CD14-positive monocyte (primary cell): ENCODE data around the gene ABAT. TPM values are rescaled to one million over a fixed set of nuclear protein-coding genes. Genes with fewer than 3 reads are reported as not detected.

ENCODE experiments used
- DNase-seq, 3 donors: peaks; one replicate each; pipeline ENCODE4 v3.0.0-alpha.2; 2011 to 2022
- H2AFZ ChIP-seq: 2 replicates; pipeline ENCODE4 v1.6.0; 2012; ENCODE audit warnings: mild to moderate bottlenecking, low read depth, low read length, inconsistent platforms; ENCODE audit not compliant: insufficient read depth, poor library complexity, severe bottlenecking
- H3K27ac ChIP-seq, 2 donors: 1 replicate in 1 of 2; 2 replicates in 1 of 2; pipeline ENCODE4 v1.5.1; 2012 to 2013; ENCODE audit warnings: low read length in 2 of 2, control low read depth in 1 of 2, inconsistent platforms in 1 of 2, low read depth in 1 of 2, mild to moderate bottlenecking in 1 of 2
- H3K27me3 ChIP-seq, 2 donors: one replicate each; pipeline versions ENCODE4 v1.6.0 to v1.6.1; 2011 to 2013; ENCODE audit warnings: low read length in 2 of 2; ENCODE audit not compliant: control insufficient read depth in 2 of 2, insufficient read depth in 2 of 2
- H3K36me3 ChIP-seq, 2 donors: replicated peaks in 1 of 2; 1 replicate in 1 of 2; 2 replicates in 1 of 2; pipeline versions ENCODE4 v1.5.1 to v1.6.1; 2012 to 2013; ENCODE audit warnings: low read length in 2 of 2, control low read depth in 1 of 2, inconsistent platforms in 1 of 2, mild to moderate bottlenecking in 1 of 2; ENCODE audit not compliant: insufficient read depth in 2 of 2, control insufficient read depth in 1 of 2
- H3K4me1 ChIP-seq, 2 donors: 1 replicate in 1 of 2; 2 replicates in 1 of 2; pipeline versions ENCODE4 v1.5.1 to v1.6.1; 2012 to 2013; ENCODE audit warnings: low read length in 2 of 2, control low read depth in 1 of 2, inconsistent platforms in 1 of 2, mild to moderate bottlenecking in 1 of 2, moderate library complexity in 1 of 2; ENCODE audit not compliant: insufficient read depth in 2 of 2, control insufficient read depth in 1 of 2
- H3K4me2 ChIP-seq: replicated peaks from 2 replicates; pipeline ENCODE3; 2012; ENCODE audit warnings: low read length, moderate library complexity, mild to moderate bottlenecking; ENCODE audit not compliant: poor library complexity, severe bottlenecking; ENCODE audit errors: extremely low read depth
- H3K4me3 ChIP-seq, 3 experiments: fragments of 200-600 bp in 1 of 3; sonication (generic) in 1 of 3; replicated peaks in 1 of 3; 1 replicate in 2 of 3; 2 replicates in 1 of 3; pipeline ENCODE4 v1.5.1; 2011 to 2013; ENCODE audit warnings: low read length in 3 of 3, mild to moderate bottlenecking in 3 of 3, control low read depth in 2 of 3, low read depth in 2 of 3, inconsistent platforms in 1 of 3, moderate library complexity in 1 of 3
- H3K79me2 ChIP-seq: 2 replicates; pipeline ENCODE4 v1.6.0; 2012; ENCODE audit warnings: mild to moderate bottlenecking, control low read depth, inconsistent platforms, low read length, moderate library complexity; ENCODE audit not compliant: insufficient read depth
- H3K9ac ChIP-seq: 2 replicates; pipeline ENCODE4 v1.6.0; 2017; ENCODE audit warnings: low read length, mild to moderate bottlenecking; ENCODE audit not compliant: insufficient read depth, poor library complexity, severe bottlenecking
- H3K9me3 ChIP-seq, 2 donors: replicated peaks in 1 of 2; 1 replicate in 1 of 2; 2 replicates in 1 of 2; pipeline versions ENCODE4 v1.5.1 to v1.6.1; 2012 to 2013; ENCODE audit warnings: low read length in 2 of 2, control low read depth in 1 of 2; ENCODE audit not compliant: control insufficient read depth in 1 of 2, insufficient read depth in 1 of 2
- H4K20me1 ChIP-seq: 2 replicates; pipeline ENCODE4 v1.6.0; 2012; ENCODE audit warnings: mild to moderate bottlenecking, low read length, control low read depth, moderate library complexity; ENCODE audit not compliant: insufficient read depth
- H3K27ac Mint-ChIP-seq, 7 donors: one replicate each; pipeline ENCODE4 v1.8.0; 2020; ENCODE audit warnings: mild to moderate bottlenecking in 7 of 7, mixed read lengths in 7 of 7, moderate library complexity in 6 of 7, inconsistent platforms in 2 of 7
- H3K27me3 Mint-ChIP-seq, 3 donors: one replicate each; pipeline ENCODE4 v1.8.0; 2021 to 2022; ENCODE audit warnings: low read depth in 3 of 3, mild to moderate bottlenecking in 3 of 3, mixed read lengths in 3 of 3, moderate library complexity in 3 of 3, inconsistent platforms in 1 of 3
- H3K36me3 Mint-ChIP-seq, 2 donors: one replicate each; pipeline ENCODE4 v1.8.0; 2020; ENCODE audit warnings: mixed read lengths in 2 of 2, inconsistent platforms in 1 of 2, mild to moderate bottlenecking in 1 of 2
- H3K4me1 Mint-ChIP-seq: one replicate; pipeline ENCODE4 v1.8.0; 2020; ENCODE audit warnings: mild to moderate bottlenecking, mixed read lengths
- H3K4me3 Mint-ChIP-seq, 2 donors: one replicate each; pipeline ENCODE4 v1.8.0; 2020; ENCODE audit warnings: mild to moderate bottlenecking in 2 of 2, mixed read lengths in 2 of 2, moderate library complexity in 1 of 2
- H3K9me3 Mint-ChIP-seq, 7 donors: one replicate each; pipeline ENCODE4 v1.8.0; 2020 to 2022; ENCODE audit warnings: mixed read lengths in 7 of 7, mild to moderate bottlenecking in 6 of 7, moderate library complexity in 6 of 7, inconsistent platforms in 2 of 7
- WGBS: methylation state at CpG from one replicate; pipeline ENCODE4 v1.1.5; 2013; ENCODE audit warnings: missing lambda C conversion rate; ENCODE audit not compliant: insufficient coverage; 5-methylcytosine and 5-hydroxymethylcytosine counted together
- intact Hi-C, 2 donors: fragments of 100-400 bp; cut with micrococcal nuclease; formaldehyde crosslinking; loops; one replicate each; pipeline versions ENCODE4 v1.15.0 to v1.15.1; 2023
- polyA plus RNA-seq, 3 donors: library from polyadenylated mRNA; depleted of rRNA in 1 of 3; unstranded in 2 of 3; stranded (reverse) in 1 of 3; fragments of 300-500 nt in 2 of 3; fragments of >200 nt in 1 of 3; fragmentation: Illumina TruSeq in 2 of 3; gene quantifications; 1 replicate in 2 of 3; 2 replicates in 1 of 3; pipeline ENCODE4 v1.2.3, GENCODE V29; 2012 to 2021
- TF ChIP-seq, protein P1 (sequence below): fragments of 200-600 bp; IDR thresholded peaks from one replicate; pipeline ENCODE4 v1.8.0; 2022; ENCODE audit warnings: antibody characterized with exemption, mild to moderate bottlenecking

The ABAT gene
- polyA plus RNA-seq, 3 donors = 4.9 to 11.8 (median 8.7) TPM

GRCh38 chr16:8632675-8633182 is 41.7 kb upstream of the ABAT start:
- no peaks in the 10 kb centered on the region for H4K20me1 ChIP-seq
- peaks cover 26% of the 10 kb centered on the region for H3K79me2 ChIP-seq
- H3K27ac ChIP-seq = peak overlapping the region; percentile 91 to 98
- TF ChIP-seq, protein P1, sequence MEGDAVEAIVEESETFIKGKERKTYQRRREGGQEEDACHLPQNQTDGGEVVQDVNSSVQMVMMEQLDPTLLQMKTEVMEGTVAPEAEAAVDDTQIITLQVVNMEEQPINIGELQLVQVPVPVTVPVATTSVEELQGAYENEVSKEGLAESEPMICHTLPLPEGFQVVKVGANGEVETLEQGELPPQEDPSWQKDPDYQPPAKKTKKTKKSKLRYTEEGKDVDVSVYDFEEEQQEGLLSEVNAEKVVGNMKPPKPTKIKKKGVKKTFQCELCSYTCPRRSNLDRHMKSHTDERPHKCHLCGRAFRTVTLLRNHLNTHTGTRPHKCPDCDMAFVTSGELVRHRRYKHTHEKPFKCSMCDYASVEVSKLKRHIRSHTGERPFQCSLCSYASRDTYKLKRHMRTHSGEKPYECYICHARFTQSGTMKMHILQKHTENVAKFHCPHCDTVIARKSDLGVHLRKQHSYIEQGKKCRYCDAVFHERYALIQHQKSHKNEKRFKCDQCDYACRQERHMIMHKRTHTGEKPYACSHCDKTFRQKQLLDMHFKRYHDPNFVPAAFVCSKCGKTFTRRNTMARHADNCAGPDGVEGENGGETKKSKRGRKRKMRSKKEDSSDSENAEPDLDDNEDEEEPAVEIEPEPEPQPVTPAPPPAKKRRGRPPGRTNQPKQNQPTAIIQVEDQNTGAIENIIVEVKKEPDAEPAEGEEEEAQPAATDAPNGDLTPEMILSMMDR = no peak
- no peak overlapping the region for H2AFZ ChIP-seq
- Mint-ChIP-seq H3K4me1 (peaks cover 40% of the 10 kb centered on the region), H3K36me3 (peaks cover 70 to 80% of the 10 kb centered on the region in 2 donors), H3K27ac (peak overlapping the region; percentile 100), H3K4me3 (peak overlapping the region; percentile 28 to 86), H3K9me3 (peaks cover 0 to 5% (median 0%) of the 10 kb centered on the region in 7 donors), H3K27me3 (no peaks in the 10 kb centered on the region)
- peak overlapping the region; percentile 46 for H3K4me2 ChIP-seq
- H3K9me3 ChIP-seq = no peaks in the 10 kb centered on the region
- peak overlapping the region; percentile 82 for H3K9ac ChIP-seq
- peak overlapping the region in 1 of 3 experiments; percentile 36 for H3K4me3 ChIP-seq
- WGBS = no CpG with 5 or more reads among the region's 5 CpGs
- H3K36me3 ChIP-seq = peaks cover 60 to 71% of the 10 kb centered on the region in 2 donors
- intact Hi-C loops = loop anchor here (5.0 to 10.0 kb wide), 5 partner anchors 40 to 482 kb away; partner anchors contain the start of genes ABAT (in 1 of the 2), LITAFD (in 1 of the 2), PMM2 (in 1 of the 2) and TMEM186 (in 1 of the 2)
- no peaks in the 10 kb centered on the region for H3K27me3 ChIP-seq
- peak; percentile 98 to 100 (median 99) for DNase-seq
- peaks cover 28 to 41% of the 10 kb centered on the region in 2 donors for H3K4me1 ChIP-seq

GRCh38 chr16:8634991-8635736 is 39.3 kb upstream of the ABAT start:
- intact Hi-C loops = loop anchor here (5.0 to 10.0 kb wide), 5 partner anchors 37 to 480 kb away; partner anchors contain the start of genes ABAT (in 1 of the 2), LITAFD (in 1 of the 2), PMM2 (in 1 of the 2) and TMEM186 (in 1 of the 2)
- no peaks in the 10 kb centered on the region for H3K27me3 ChIP-seq
- H3K4me1 ChIP-seq = peaks cover 28 to 41% of the 10 kb centered on the region in 2 donors
- H3K9me3 ChIP-seq = no peaks in the 10 kb centered on the region
- H3K9ac ChIP-seq = no peak overlapping the region
- peaks cover 20% of the 10 kb centered on the region for H3K79me2 ChIP-seq
- no peaks in the 10 kb centered on the region for H3K27me3 Mint-ChIP-seq
- H3K9me3 Mint-ChIP-seq = peaks cover 0 to 3% (median 0%) of the 10 kb centered on the region in 7 donors
- peaks cover 68 to 80% of the 10 kb centered on the region in 2 donors for H3K36me3 Mint-ChIP-seq
- H3K27ac ChIP-seq = peak overlapping the region; percentile 3 to 66
- H2AFZ ChIP-seq = no peak overlapping the region
- DNase-seq = no peak
- no peak overlapping the region for H3K4me3 Mint-ChIP-seq
- TF ChIP-seq, protein P1 = peak; percentile 18
- H3K4me3 ChIP-seq = no peak overlapping the region
- H3K36me3 ChIP-seq = peaks cover 57 to 71% of the 10 kb centered on the region in 2 donors
- H3K4me2 ChIP-seq = no peak overlapping the region
- peak overlapping the region; percentile 60 to 89 (median 80) for H3K27ac Mint-ChIP-seq
- H4K20me1 ChIP-seq = no peaks in the 10 kb centered on the region
- 91% methylated on average over 15 of the region's 18 CpGs for WGBS
- H3K4me1 Mint-ChIP-seq = peaks cover 40% of the 10 kb centered on the region
